Stimulated activated CD4-positive, alpha-beta T cell treated with anti-CD3 and anti-CD28 coated beads, TNF-alpha, amount 100 ng/mL, for 48 hours (primary cell): Measurements from ENCODE around the gene FALEC.
A peak's percentile ranks its signal among the peaks of the same experiment; 100 is the strongest.
"Not testable (repeated sequence)": the region's sequence is repeated elsewhere in the genome, so short reads cannot be mapped to it uniquely, and the experiment has no call there.

Source experiments
- DNase-seq, 3 donors: peaks; one replicate each; pipeline ENCODE4 v3.0.0-alpha.2; 2020; ENCODE audit warnings: low read depth in 3 of 3

Gene FALEC

DNA sequence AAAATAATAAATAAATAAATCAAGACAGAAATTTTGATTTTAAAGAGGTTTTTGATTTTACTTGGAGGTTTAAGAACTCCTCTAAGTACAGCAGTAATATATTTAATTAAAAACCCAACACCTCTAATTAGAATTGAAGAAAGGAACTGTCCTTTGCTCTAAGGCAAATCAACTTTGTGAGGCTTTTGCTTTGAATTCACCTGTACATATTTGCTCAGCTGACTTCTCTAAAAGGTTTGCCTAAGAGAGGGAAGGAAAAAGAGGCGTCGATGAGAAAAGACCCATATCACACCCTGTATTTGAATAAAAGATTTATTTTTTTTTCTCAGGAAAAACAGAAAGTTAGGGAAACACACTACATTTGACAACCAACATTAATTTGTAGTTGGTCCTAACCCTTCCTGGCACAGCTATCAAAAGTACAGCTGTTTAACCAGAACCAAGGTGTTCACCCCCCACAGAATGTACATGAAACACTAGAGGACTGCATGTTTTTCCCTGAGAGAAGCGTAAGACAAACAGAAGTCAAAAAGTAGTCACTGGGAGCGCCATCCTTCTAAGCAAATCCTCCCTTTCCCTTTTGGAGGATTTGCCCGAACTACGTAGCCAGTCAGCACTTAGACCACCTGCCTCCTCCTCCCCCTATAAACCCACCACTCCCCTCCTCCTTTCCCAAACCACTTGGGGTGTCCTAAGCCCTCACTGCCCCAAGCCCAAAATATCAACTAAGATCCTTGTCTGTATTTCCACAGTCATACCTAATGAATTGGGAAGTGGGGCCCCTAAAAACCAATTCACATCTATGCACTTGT lies 58.9 kb downstream of the FALEC start:
- DNase-seq, result no peak

- DNase-seq, result no peak
Observed at GRCh38 chr1:150575072-150575489, 59.5 kb downstream of the FALEC start.

GRCh38 chr1:150575518-150576366 lies 60.2 kb downstream of the FALEC start:
- no peak for DNase-seq

DNA sequence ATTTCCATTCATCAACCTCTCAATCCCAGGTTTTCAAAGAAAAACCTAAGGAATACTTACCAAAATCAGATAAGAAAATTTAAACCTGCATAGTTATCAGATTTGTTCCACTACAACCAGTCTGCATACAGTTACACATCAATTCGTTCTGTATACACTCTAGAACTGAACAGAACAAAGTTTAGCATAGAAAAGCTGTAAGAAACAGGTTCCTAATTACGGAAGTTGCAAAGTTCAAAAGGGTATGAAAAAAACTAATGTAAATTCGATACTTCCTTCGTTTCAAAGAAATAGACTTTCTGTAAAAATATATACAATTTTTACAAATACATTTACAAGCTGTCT lies 60.8 kb downstream of the FALEC start:
- no peak for DNase-seq

- no peak for DNase-seq
Observed at GRCh38 chr1:150576794-150577556, 61.4 kb downstream of the FALEC start.

GRCh38 chr1:150577557-150578271 lies 62.2 kb downstream of the FALEC start:
- DNase-seq, result no peak

DNA sequence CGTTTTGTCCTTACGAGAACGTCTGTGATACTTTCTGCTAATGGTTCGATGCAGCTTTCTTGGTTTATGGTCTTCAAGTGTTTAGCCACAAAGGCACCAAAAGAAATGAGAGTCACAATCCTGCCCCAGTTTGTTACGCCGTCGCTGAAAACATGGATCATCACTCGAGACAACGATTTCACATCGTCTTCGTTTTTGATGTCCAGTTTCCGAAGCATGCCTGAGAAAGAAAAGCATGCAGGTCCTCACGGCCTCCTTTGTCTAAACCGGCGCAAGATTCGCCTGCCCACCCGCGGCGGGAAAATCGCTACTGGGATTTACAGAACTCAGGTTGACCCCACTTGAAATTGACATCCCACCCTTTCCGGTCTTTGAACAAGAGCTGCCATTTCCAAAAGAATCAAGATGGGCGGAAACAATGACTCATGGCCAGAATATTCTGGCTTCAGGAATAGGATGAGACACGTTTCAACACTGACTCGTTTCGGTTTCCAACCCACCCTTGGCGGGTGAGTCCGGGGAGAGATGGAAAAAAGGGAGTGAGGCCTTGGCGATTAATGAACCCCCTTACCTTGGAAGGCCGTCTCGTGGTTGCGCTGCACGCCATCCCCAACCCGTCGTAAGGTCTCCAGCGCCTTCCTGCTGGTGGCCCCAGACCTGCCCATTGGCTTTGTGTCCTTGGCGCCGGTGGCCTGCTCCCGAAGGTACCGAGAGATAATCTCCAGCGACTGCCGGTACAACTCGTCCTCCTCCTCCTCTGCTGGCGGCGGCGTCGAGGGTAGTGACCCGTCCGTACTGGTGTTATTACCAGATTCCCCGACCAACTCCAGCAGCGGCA lies 62.9 kb downstream of the FALEC start:
- DNase-seq, result peak in 1 of 3 donors; percentile 49

DNA sequence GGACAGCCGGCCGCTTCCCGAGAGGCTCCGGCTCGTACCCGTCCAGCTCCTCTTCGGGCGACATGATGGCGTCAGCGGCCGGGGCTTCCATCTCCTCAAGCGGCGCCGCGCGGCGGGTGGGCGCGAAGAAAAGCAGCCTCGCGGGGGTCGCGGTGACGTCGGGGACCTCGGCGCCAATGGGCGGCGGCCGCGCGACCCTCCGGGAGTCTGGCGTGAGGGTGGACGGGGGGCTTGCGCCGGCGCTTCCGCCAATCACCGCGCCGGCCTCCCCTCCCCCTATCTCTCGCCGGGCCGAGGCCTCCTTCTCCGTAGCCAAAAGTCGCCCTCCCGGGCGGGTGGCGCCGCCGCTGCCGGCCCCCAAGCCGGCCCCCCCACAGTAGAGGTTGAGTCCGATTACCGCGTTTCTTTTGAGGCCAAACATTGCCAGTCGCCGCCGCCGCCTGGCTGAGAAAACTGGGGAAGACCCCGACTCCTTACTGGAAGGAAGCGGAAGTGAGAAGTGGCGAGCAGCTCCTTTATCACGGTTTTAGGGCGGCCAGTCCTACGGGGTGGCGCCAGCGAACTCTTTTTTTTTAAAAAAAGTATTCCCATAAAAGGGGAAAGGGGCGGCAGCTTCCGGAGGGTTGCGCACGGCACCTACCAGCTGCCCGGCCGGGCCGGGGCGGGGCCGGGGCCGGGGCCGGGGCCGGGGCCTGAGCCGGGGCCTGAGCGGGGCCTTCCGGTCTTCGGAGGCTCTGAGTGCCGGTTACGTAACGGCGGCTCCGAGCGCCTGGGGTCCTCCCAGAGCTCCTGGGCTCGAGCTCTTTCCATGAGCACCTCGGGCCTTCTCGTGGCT lies 63.8 kb downstream of the FALEC start, which contains the start of gene MCL1:
Gene MCL1, minus strand, starts transcription at position 501 of the 835 bp plus-strand sequence. Its CDS starts 80 bp downstream, at position 421.
- DNase-seq, result peak; percentile 70 to 86 (median 79)

DNA sequence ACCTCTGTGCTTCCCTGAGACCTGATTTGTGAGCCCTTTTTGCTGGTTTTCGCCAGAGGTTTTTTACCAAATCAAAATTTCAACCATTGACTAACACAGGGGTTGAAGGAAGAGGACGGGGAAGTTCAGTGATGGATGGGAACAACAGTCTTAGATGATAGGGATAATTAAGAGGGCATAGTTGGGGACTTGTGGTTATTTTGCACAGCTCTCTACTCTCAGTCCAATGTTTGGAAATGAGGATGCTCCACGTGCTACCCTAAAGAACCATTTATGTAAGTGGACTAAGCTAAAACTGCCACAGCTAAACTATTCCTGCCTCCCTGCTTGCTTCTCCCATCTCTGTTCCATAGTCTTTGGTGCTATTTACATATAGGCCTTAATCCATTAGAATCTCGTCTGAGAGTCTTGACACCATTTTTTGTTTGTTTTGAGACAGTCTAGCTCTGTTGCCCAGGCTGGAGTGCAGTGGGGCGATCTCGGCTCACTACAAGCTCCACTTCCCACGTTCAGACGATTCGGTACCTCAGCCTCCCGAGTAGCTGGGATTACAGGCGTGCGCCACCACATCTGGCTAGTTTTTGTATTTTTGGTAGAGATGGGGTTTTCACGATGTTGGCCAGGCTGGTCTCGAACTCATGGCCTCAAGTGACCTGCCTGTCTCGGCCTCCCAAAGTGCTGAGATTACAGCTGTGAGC lies 64.5 kb downstream of the FALEC start:
- DNase-seq, result no peak

DNA sequence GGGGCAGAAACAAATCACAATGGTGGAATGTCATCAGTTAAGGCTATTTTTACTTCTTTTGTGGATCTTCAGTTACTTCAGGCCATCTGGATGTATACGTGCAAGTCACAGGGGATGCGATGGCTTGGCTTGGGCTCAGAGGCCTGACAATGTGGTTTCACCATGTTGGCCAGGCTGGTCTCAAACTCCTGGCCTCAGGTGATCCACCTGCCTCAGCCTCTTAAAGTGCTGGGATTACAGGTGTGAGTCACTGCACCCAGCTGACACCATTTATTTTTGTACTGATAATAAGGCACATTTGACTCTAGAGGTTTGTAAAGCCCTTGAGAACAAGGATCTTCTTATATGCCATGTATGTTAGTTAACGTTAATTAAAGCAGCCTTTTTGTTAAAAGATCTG lies 65.4 kb downstream of the FALEC start:
- not testable (repeated sequence) for DNase-seq

- not testable (repeated sequence) for DNase-seq
Observed at GRCh38 chr1:150581437-150581836, 65.9 kb downstream of the FALEC start.

GRCh38 chr1:150581962-150582361 lies 66.4 kb downstream of the FALEC start:
- DNase-seq, result not testable (repeated sequence)

- DNase-seq, result no peak
Observed at GRCh38 chr1:150582371-150582770, 66.8 kb downstream of the FALEC start.
